HG03558 (cell line): ENCODE results near the gene ZBTB2.
"Not testable (repeated sequence)": the region's sequence is repeated elsewhere in the genome, so short reads cannot be mapped to it uniquely, and the experiment has no call there.

Source experiments
- ATAC-seq: cut with Tn5 transposase; IDR thresholded peaks from one replicate; pipeline ENCODE4 v1.9.1; 2021; ENCODE audit warnings: moderate number of reproducible peaks; ENCODE audit not compliant: unreplicated experiment; ENCODE audit errors: extremely low read depth

Gene ZBTB2

DNA sequence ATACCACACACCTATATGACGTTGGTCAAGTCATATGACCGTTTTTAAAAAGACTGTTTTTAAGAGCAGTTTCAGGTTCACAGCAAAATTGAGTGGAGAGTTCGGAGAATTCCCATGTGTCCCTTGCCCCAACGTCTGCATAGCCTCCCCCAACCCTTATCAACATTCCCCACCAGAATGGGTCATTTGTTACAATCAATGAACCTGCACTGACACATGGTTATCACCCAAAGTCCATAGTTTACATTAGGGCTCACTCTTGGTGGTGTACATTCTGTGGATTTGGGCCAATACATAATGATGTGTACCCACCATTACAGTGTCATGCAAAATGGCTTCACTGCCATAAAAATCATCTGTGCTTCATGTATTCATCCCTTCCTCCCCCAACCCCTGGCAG, 52.0 kb downstream of the ZBTB2 start:
- ATAC-seq: no peak

DNA sequence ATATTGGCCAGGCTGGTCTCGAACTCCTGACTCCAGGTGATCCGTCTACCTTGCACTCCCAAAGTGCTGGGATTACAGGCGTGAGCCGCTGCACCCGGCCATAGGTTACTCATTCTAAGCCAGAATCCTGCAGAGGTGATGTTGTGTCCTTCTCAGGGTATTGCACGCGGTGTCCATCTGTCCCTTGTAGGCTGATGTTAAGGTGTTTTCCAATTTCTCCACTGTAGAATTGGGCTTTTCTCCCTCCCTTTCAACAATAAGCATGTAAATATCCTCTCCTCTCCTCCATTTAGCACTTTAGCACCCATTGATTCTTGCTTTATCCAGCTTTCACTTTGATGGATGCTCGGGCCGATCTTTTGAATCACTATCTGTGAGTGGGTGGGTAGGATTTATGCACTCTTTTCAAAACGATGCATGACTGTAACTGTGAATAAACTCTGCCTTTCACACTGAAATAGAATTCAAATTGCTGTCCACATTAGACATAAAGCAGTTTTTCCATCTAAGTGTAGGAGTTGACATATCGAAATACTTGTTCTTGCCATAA, 52.6 kb downstream of the ZBTB2 start:
- no peak for ATAC-seq

GRCh38 chr6:151335930-151336329, 55.4 kb downstream of the ZBTB2 start:
- no peak for ATAC-seq

DNA sequence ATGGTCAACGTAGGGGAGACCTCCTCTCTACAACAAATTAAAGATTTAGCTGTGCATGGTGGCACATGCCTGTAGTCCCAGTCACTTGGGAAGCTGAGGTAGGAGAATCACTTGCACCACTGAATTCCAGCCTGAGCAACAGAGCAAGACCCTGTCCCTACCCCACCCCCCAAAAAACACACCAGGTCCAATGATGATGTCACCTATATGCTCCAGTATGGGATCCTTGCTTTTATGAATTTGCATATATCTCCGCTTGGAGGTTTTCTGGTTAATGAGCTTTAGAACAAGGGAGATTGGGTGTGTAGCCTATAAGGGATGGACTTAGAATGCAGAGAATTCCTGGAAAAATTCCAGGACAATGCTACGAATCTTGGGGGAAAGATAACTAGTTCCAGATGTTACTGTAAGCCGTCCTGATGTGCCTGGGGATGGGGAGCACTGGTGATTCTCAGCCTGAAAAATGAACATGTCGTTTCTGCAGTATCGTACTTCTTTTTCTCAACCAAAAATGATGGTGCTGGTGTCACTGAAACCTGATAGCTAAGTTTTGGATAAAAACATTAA, 61.1 kb downstream of the ZBTB2 start:
- ATAC-seq: no peak

- ATAC-seq: no peak
Observed at GRCh38 chr6:151327101-151327500, 64.3 kb downstream of the ZBTB2 start.

- no peak for ATAC-seq
Observed at GRCh38 chr6:151326116-151326825, 65.1 kb downstream of the ZBTB2 start.

- ATAC-seq: no peak
Observed at GRCh38 chr6:151325075-151326050, 66.0 kb downstream of the ZBTB2 start.

DNA sequence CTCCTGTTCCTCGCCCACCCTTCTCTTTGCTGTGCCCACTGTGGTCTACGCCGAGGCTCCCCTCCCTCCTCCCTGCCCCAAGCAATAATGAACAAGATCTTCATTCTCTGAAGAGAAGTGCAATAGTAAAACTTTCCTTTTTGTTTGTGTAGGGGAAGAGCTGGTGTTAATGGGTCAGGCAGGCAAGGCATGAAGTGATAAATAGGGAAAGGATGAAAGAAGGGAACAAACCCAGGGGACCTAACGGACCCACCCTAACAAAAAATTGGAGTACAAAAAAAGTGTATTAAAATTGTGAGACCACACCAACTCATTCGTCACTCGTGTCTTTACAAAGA, 66.9 kb downstream of the ZBTB2 start:
- no peak for ATAC-seq

GRCh38 chr6:151323791-151324487, 67.4 kb downstream of the ZBTB2 start:
- ATAC-seq: no peak

- no peak for ATAC-seq
Observed at GRCh38 chr6:151322570-151322969, 68.8 kb downstream of the ZBTB2 start.

DNA sequence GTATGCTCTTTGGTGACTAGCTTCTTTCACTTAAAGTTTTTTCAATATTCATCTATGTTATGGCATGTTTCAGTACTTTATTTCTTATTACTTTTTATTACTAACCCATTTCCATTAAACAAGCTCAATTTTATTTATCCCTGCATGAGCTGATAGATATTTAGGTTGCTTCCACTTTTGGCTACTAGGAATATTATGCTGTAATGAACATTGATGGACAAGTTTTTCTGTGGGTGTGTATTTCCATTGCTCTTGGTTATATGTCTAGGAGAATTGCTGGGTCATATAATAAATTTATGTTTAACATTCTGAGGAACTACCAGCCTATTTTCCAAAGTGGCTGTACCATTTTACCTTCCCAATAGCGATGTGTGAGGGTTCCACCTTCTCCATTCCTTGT, 69.9 kb downstream of the ZBTB2 start:
- no peak for ATAC-seq

- no peak for ATAC-seq
Observed at GRCh38 chr6:151320140-151320539, 71.2 kb downstream of the ZBTB2 start.

DNA sequence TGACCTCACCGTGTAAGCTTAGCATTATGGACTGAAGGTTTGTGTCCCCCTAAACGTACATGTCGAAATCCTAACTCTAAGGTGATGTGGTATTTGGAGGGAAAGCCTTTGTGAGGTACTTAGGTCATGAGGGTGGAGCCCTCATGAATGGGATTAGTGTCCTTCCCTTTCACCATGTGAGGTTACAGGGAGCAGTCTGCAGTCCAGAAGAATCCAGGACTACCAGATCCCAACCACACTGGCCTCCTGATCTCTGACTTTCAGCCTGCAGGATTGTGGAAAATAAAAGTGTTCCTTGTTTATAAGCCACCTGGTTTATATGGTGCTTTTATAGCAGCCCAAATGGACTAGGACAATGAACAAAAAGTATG, 73.4 kb downstream of the ZBTB2 start:
- ATAC-seq: no peak

- ATAC-seq: no peak
Observed at GRCh38 chr6:151317103-151317994, 74.0 kb downstream of the ZBTB2 start.

- not testable (repeated sequence) for ATAC-seq
Observed at GRCh38 chr6:151315661-151316060, 75.7 kb downstream of the ZBTB2 start.
